Measurements from ENCODE around the gene ANTXR1.
A peak's percentile ranks its signal among the peaks of the same experiment; 100 is the strongest.

The ANTXR1 gene

GRCh38 chr2:69280796-69281412 is 267.9 kb downstream of the ANTXR1 start:
- DNase-seq (ENCODE audit: low spot score), result no peak

GRCh38 chr2:69285379-69285894 is 272.5 kb downstream of the ANTXR1 start:
- no peak for DNase-seq (ENCODE audit: low spot score)

GRCh38 chr2:69287544-69287943 is 274.6 kb downstream of the ANTXR1 start:
- no peak for DNase-seq (ENCODE audit: low spot score)

- no peak for DNase-seq (ENCODE audit: low spot score)
Measured at GRCh38 chr2:69288429-69288828, 275.4 kb downstream of the ANTXR1 start.

DNA sequence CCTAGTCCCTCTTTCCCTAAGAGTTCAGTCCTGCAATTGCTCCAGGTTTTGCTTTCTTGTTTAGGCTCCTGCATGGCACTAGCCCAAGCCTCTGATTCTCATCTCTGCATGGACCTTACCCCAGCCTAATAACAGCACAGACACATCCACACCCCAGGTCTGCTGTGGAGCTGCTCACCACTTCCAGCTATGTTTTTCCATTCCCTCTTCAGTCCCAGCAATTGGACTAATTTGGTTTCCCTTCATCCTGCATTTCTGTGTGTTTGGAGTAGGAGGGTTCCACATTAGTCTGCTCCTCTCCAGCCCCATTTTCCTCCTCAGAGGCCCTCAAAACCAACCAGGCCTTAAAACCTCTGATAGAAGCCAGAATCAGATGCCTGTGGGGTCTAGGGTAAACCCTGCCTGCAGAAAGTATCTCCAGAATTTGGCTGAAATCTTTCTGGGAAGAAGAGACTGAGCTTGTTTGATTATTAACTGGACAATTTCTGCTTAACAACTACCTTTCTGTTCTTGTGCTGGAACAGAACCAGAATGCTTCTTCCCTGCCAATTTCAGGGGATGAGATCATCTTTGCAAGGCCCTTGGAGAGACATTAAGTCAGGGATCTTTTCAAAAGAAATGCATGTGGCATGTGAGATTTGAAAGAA is 278.1 kb downstream of the ANTXR1 start:
- no peak for DNase-seq (ENCODE audit: low spot score)

DNA sequence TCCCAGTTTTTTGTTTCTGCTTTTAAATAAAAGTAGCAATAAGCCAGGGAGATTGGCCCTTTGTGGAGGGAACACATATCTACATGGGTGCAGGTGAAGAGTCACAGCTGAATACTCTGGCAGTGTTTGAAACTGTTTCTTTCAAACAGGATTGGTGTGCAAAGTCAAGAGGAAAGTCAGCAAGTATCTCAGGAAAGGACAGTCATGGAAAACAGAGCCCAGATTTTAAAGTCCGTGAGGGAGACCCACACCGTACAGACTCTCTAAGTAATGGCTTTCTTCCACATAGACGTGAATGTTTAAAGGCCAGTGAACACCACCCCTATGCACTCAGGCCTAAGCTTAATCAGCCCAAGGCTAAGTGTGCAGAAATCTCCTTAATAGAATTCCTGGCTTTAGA is 278.7 kb downstream of the ANTXR1 start:
- no peak for DNase-seq (ENCODE audit: low spot score)

DNA sequence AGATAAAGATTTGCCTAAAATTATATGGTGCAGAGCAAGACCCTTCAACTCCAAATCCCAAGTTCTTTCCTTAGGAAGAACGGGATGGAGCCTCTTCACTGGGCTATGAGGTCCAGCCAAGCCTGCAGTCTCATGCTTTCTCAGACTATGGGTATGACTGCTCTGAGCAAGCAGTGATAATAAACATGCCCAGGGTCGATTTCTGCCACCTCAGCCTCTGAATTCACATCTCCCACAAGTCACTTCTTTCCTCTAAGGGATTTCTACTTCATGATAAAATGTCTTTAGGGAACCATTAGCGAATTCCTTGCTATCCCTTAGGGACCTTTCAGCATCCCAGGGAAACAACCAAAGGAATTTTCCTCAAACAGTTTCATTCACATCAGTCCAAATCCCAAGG is 279.3 kb downstream of the ANTXR1 start:
- no peak for DNase-seq (ENCODE audit: low spot score)

- no peak for DNase-seq (ENCODE audit: low spot score)
Measured at GRCh38 chr2:69296421-69296820, 283.4 kb downstream of the ANTXR1 start.

- DNase-seq (ENCODE audit: low spot score), result no peak
Measured at GRCh38 chr2:69297216-69297615, 284.2 kb downstream of the ANTXR1 start.

DNA sequence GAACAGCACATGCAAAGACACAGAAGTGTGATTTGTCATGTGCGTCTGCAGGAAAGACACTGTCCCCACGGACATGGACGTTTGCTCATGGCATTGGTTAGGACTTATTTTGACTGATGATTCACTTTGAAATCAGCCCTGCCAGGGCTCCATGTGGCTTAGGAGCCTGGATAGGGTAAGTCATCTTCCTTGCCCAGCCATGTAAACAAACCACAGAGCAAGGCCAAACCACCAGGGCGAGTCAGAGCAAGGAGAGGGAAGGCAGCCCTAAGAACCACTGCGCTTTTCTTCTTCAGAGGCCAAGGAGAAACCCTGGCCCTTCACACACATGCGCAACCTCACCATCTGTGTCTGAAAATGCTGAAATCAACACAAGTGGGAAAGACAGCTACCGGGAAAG is 285.3 kb downstream of the ANTXR1 start:
- DNase-seq (ENCODE audit: low spot score), result peak; percentile 12

GRCh38 chr2:69298862-69299261 is 285.9 kb downstream of the ANTXR1 start:
- DNase-seq (ENCODE audit: low spot score), result no peak
